ENCODE data around the gene HPCAL1.

Gene HPCAL1

DNA sequence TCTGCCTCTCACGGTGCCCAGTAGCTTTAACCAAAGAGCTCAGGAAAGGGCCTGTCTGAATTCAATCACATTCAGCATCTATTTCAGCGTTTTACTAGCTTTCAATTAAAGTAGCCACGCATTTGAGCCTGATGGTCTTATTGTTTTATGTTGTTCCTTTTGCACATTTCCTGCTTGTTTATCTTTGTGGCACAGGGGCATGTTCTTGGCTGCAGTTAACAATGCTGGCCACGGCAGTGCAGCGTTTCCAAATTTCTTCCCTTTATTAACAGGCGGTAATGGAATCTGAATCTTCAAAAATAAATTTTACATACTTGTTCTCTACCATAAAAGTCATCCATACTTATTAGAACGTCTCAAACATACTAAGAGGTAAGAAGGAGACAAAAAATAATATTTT is 46.2 kb downstream of the HPCAL1 start:
- Histone ChIP-seq H3K4me3 (ENCODE audit: low read length, poor library complexity, severe bottlenecking) (no peak overlapping the region), H3K9me3 (ENCODE audit: insufficient read depth, low read depth, low read length) (no peaks in the 10 kb centered on the region), H2AFZ (ENCODE audit: low read length) (no peak overlapping the region), H3K4me2 (ENCODE audit: low read depth, low read length, poor library complexity, severe bottlenecking) (no peak overlapping the region), H3K9ac (ENCODE audit: low read depth, low read length, poor library complexity, severe bottlenecking) (no peak overlapping the region), H3K9me2 (replicated peaks; ENCODE audit: low read depth, low read length) (no peaks in the 10 kb centered on the region), H4K20me1 (ENCODE audit: insufficient read depth, low read length, poor library complexity, severe bottlenecking) (peaks cover 11% of the 10 kb centered on the region), H3K79me2 (ENCODE audit: insufficient read depth, low read length) (peaks cover 82% of the 10 kb centered on the region), H3K4me1 (ENCODE audit: insufficient read depth, low read length, poor library complexity, severe bottlenecking) (peaks cover 40% of the 10 kb centered on the region), H3K27me3 (ENCODE audit: insufficient read depth, low read length, poor library complexity, severe bottlenecking) (no peaks in the 10 kb centered on the region), H3F3A (ENCODE audit: low read depth) (no peaks in the 10 kb centered on the region), H3K36me3 (ENCODE audit: insufficient read depth, low read length) (no peaks in the 10 kb centered on the region; the same call in 1 of the 2 replicates)
- TF ChIP-seq EZH2phosphoT487 (IDR thresholded peaks at IDR 0.05; ENCODE audit: borderline replicate concordance), result no peak

GRCh38 chr2:10350761-10351160 is 48.1 kb downstream of the HPCAL1 start:
- Histone ChIP-seq H3K4me1 (ENCODE audit: insufficient read depth, low read length, poor library complexity, severe bottlenecking) (peaks cover 31% of the 10 kb centered on the region), H3K27me3 (ENCODE audit: insufficient read depth, low read length, poor library complexity, severe bottlenecking) (no peaks in the 10 kb centered on the region), H2AFZ (ENCODE audit: low read length) (no peak overlapping the region), H3K36me3 (ENCODE audit: insufficient read depth, low read length) (peaks cover 9% of the 10 kb centered on the region; the same call in 1 of the 2 replicates), H3K9ac (ENCODE audit: low read depth, low read length, poor library complexity, severe bottlenecking) (no peak overlapping the region), H3K9me2 (replicated peaks; ENCODE audit: low read depth, low read length) (no peaks in the 10 kb centered on the region), H4K20me1 (ENCODE audit: insufficient read depth, low read length, poor library complexity, severe bottlenecking) (peaks cover 7% of the 10 kb centered on the region), H3K79me2 (ENCODE audit: insufficient read depth, low read length) (peaks cover 71% of the 10 kb centered on the region), H3K4me2 (ENCODE audit: low read depth, low read length, poor library complexity, severe bottlenecking) (no peak overlapping the region), H3F3A (ENCODE audit: low read depth) (no peaks in the 10 kb centered on the region), H3K4me3 (ENCODE audit: low read length, poor library complexity, severe bottlenecking) (no peak overlapping the region), H3K9me3 (ENCODE audit: insufficient read depth, low read depth, low read length) (no peaks in the 10 kb centered on the region)
- TF ChIP-seq, protein P1, sequence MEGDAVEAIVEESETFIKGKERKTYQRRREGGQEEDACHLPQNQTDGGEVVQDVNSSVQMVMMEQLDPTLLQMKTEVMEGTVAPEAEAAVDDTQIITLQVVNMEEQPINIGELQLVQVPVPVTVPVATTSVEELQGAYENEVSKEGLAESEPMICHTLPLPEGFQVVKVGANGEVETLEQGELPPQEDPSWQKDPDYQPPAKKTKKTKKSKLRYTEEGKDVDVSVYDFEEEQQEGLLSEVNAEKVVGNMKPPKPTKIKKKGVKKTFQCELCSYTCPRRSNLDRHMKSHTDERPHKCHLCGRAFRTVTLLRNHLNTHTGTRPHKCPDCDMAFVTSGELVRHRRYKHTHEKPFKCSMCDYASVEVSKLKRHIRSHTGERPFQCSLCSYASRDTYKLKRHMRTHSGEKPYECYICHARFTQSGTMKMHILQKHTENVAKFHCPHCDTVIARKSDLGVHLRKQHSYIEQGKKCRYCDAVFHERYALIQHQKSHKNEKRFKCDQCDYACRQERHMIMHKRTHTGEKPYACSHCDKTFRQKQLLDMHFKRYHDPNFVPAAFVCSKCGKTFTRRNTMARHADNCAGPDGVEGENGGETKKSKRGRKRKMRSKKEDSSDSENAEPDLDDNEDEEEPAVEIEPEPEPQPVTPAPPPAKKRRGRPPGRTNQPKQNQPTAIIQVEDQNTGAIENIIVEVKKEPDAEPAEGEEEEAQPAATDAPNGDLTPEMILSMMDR (conservative IDR thresholded peaks at IDR 0.05; ENCODE audit: low read length), result no peak
- no peak for TF ChIP-seq EZH2phosphoT487 (IDR thresholded peaks at IDR 0.05; ENCODE audit: borderline replicate concordance)

DNA sequence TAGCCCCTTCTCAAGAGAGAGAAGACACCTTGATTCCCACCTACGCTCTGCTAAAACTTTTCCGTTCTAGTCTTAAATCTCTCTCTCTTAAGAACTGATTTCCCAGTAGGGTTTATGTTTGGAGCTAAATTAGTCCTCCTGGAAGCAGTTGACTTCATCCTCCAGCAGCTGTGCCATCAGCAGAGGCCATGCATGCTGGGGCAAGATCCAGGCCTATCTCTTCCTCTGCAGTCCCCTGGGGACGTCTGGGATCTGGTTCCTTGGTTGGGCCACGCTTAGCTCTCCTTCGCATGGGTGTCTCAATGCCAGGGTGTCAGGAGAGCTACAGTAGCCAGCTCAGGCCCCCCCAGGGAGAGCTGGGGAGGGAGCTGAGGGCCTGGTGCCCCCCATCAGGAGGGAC is 49.7 kb downstream of the HPCAL1 start:
- TF ChIP-seq, protein P1 (conservative IDR thresholded peaks at IDR 0.05; ENCODE audit: low read length), result no peak
- no peak for TF ChIP-seq EZH2phosphoT487 (IDR thresholded peaks at IDR 0.05; ENCODE audit: borderline replicate concordance)
- H3K36me3 ChIP-seq (ENCODE audit: insufficient read depth, low read length), result peaks cover 9% of the 10 kb centered on the region; the same call in 1 of the 2 replicates
- no peak overlapping the region for H3K4me3 ChIP-seq (ENCODE audit: low read length, poor library complexity, severe bottlenecking)
- H3K9me3 ChIP-seq (ENCODE audit: insufficient read depth, low read depth, low read length), result no peaks in the 10 kb centered on the region
- peaks cover 21% of the 10 kb centered on the region for H3K4me1 ChIP-seq (ENCODE audit: insufficient read depth, low read length, poor library complexity, severe bottlenecking)
- H3K79me2 ChIP-seq (ENCODE audit: insufficient read depth, low read length), result peaks cover 67% of the 10 kb centered on the region; the same call in 1 of the 2 replicates
- no peaks in the 10 kb centered on the region for H3K27me3 ChIP-seq (ENCODE audit: insufficient read depth, low read length, poor library complexity, severe bottlenecking)
- no peak overlapping the region for H2AFZ ChIP-seq (ENCODE audit: low read length)
- no peak overlapping the region for H3K4me2 ChIP-seq (ENCODE audit: low read depth, low read length, poor library complexity, severe bottlenecking)
- no peak overlapping the region for H3K9ac ChIP-seq (ENCODE audit: low read depth, low read length, poor library complexity, severe bottlenecking)
- no peaks in the 10 kb centered on the region for H3F3A ChIP-seq (ENCODE audit: low read depth)
- H3K9me2 ChIP-seq (replicated peaks; ENCODE audit: low read depth, low read length), result no peaks in the 10 kb centered on the region
- no peaks in the 10 kb centered on the region for H4K20me1 ChIP-seq (ENCODE audit: insufficient read depth, low read length, poor library complexity, severe bottlenecking)

GRCh38 chr2:10352972-10353371 is 50.3 kb downstream of the HPCAL1 start:
- peaks cover 16% of the 10 kb centered on the region for H3K4me1 ChIP-seq (ENCODE audit: insufficient read depth, low read length, poor library complexity, severe bottlenecking)
- no peak overlapping the region for H3K9ac ChIP-seq (ENCODE audit: low read depth, low read length, poor library complexity, severe bottlenecking)
- H3K9me3 ChIP-seq (ENCODE audit: insufficient read depth, low read depth, low read length), result no peaks in the 10 kb centered on the region
- H4K20me1 ChIP-seq (ENCODE audit: insufficient read depth, low read length, poor library complexity, severe bottlenecking), result no peaks in the 10 kb centered on the region
- TF ChIP-seq EZH2phosphoT487 (IDR thresholded peaks at IDR 0.05; ENCODE audit: borderline replicate concordance), result no peak
- TF ChIP-seq, protein P1 (conservative IDR thresholded peaks at IDR 0.05; ENCODE audit: low read length), result no peak
- H3K9me2 ChIP-seq (replicated peaks; ENCODE audit: low read depth, low read length), result no peaks in the 10 kb centered on the region
- H3F3A ChIP-seq (ENCODE audit: low read depth), result no peaks in the 10 kb centered on the region
- no peak overlapping the region for H3K4me2 ChIP-seq (ENCODE audit: low read depth, low read length, poor library complexity, severe bottlenecking)
- H2AFZ ChIP-seq (ENCODE audit: low read length), result no peak overlapping the region
- H3K27me3 ChIP-seq (ENCODE audit: insufficient read depth, low read length, poor library complexity, severe bottlenecking), result no peaks in the 10 kb centered on the region
- no peak overlapping the region for H3K4me3 ChIP-seq (ENCODE audit: low read length, poor library complexity, severe bottlenecking)
- peaks cover 61% of the 10 kb centered on the region; the same call in 1 of the 2 replicates for H3K79me2 ChIP-seq (ENCODE audit: insufficient read depth, low read length)
- peaks cover 9% of the 10 kb centered on the region; the same call in 1 of the 2 replicates for H3K36me3 ChIP-seq (ENCODE audit: insufficient read depth, low read length)

All from Loucy (cell line).